Renal pelvis (tissue), 4 donors: ENCODE results near the gene CAPNS2. TPM values are rescaled to one million over a fixed set of nuclear protein-coding genes. Genes with fewer than 3 reads are reported as not detected.
"Not testable (repeated sequence)": the region's sequence is repeated elsewhere in the genome, so short reads cannot be mapped to it uniquely, and the experiment has no call there.

Experiments used
- DNase-seq: peaks from one replicate; pipeline ENCODE4 v3.0.0-alpha.2; 2013
- polyA plus RNA-seq, 3 donors: library from polyadenylated mRNA; unstranded; fragments of 120-200 nt; gene quantifications; one replicate each; pipeline ENCODE4 v1.2.1, GENCODE V29; 2013; ENCODE audit not compliant: insufficient read length in 3 of 3

The CAPNS2 gene
- polyA plus RNA-seq, 3 donors, result 0.11 TPM; not detected in 2

GRCh38 chr16:55567382-55567781 is 898 bp downstream of the CAPNS2 start:
- no peak for DNase-seq

DNA sequence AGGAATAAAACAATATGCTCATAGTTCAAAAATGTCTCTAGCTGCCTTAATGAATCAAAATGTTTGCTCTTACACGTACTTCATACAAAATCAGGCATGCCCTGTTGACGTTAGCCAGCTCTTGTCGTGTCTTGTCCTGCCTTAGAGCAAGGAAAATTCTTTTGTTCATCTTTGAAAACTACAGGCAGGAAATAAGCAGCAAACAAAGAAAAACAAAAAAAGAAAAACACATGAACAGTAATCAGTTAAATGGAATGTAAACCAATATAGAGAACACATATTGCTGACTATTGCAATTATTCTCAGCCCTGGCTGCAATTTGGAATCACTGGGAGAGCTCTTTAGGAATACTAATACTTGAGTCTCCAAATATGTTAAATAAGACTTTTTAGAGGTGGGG is 1.7 kb downstream of the CAPNS2 start:
- DNase-seq, result no peak

DNA sequence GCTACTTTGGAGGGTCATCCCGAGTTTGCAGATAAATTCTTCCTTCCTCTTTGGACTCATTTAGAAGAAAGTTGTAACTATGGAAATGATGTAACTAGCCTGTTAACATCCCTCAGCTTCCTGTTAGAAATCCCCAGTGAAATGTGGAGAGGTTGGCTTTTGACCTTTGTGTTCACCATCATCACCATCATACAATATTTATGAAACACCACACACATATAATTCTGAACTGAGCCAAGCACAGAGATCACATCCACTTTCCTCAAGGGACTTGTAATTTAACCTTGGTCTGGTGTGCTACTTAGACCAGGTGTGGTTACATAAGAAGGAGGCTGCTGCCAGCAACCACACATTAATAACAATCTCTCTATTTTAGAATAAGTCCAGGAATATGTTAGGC is 2.5 kb downstream of the CAPNS2 start:
- no peak for DNase-seq

- no peak for DNase-seq
These were observed 3.7 kb downstream of the CAPNS2 start for GRCh38 chr16:55570159-55570558.

- no peak for DNase-seq
These were observed 4.9 kb downstream of the CAPNS2 start for GRCh38 chr16:55571191-55571897.

GRCh38 chr16:55572439-55572838 is 6.0 kb downstream of the CAPNS2 start:
- DNase-seq, result no peak

DNA sequence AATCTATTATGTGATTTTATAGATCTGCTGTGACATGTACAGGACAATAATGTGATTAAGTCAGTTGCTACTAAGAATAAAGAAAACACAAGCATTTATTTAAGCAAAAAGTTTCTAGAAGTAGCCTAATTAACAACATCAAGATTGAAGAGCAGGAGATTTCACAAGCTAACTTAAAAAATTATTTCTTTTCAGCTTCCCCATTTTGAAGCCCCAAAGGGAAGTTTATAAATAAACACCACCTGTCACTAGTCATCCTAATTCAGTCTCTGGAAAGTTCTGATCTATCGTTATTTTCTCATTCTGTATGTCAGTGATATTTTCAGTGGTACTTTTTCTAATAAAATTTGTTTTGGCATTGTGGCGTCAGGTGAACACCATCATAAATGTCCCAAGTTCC is 8.3 kb downstream of the CAPNS2 start:
- no peak for DNase-seq

- DNase-seq, result no peak
These were observed 9.0 kb downstream of the CAPNS2 start for GRCh38 chr16:55575496-55575895.

DNA sequence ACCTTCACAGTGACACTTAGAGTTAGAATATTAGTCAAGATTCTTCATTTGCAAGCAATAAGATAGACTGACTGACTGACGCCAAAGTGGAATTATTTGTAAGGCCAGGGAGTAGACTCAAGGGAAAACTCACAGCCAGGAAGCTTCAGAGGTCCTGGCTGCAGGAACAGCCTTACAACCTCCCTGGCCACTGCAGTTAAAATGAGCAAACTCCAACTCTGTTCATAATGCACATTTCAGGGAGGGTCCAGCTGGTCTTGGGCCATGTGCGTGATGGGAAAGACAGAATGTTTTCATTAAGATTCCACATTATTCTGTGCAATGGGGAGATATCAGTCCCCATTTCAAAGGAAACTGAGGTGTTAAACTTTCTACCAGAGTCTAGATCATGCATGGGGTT is 9.9 kb downstream of the CAPNS2 start:
- DNase-seq, result no peak

DNA sequence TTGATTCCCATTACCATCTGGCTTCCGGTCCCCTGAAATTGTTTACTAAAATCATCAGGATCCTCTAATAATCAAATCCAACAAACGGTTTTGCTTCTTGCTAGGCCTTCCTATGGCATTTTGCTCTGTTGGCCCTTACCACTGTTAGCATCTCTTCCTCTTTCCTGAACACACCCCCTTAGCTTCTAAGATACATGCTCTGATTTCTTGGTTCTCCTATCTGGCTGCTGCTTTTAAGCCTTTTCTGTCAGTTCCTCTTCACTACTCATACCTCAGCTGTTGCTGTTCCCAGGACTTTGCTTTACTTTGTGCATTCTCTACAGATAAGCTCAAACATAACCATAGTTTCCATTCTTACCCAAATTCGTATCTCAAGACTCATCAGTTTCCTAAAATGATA is 11.4 kb downstream of the CAPNS2 start:
- no peak for DNase-seq

DNA sequence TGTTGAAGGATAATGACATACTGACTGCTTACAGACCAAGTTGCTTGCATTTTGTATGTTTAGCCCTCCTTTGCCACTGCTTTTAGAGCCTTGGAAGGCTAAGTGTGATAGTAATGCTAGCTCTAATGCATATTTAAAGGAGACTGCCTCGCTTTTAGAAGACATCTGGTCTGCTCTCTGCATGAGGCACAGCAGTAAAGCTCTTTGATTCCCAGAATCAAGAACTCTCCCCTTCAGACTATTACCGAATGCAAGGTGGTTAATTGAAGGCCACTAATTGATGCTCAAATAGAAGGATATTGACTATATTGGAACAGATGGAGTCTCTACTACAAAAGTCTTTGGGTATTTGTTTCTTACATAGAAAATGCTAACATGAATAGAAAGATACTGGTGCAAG is 19.1 kb downstream of the CAPNS2 start:
- DNase-seq, result no peak

DNA sequence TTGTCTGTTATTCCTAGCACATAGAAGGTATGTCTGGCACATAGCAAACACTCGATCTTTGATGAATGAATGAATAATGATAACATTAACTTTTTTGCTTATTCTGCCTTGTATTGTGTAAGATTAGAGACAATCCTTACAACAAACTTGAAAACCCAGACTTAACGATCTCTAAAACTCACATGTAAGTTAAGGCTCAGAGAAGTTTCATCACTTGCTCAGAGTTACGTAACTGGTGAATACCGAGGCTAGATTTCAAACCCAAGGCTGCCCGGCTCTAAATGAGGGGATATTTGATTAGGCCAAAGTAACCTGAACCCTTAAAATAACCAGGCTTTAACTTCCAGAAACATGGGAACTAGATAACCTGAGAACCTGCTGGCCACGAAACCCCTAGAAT is 22.3 kb downstream of the CAPNS2 start:
- DNase-seq, result no peak

DNA sequence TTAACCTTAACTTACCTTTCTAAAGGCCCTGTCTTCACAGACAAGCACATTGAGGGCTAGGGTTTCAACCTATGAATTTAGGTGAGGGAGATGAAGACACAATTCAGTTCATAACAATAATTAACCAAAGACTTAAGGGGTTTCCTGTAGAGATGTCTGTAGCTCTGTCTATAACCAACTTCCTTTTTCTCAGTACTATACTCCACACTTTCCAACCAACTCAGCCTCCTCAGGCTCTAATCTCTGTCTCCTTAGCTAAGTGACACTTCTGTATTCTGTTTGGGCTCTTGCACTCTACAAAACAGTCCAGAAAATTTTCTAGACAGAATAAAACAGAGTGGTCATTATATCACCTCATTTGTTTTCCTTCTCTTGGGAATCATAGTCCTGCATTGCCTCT is 25.8 kb downstream of the CAPNS2 start:
- no peak for DNase-seq

GRCh38 chr16:55597928-55598327 is 31.4 kb downstream of the CAPNS2 start:
- DNase-seq, result peak; percentile 35

DNA sequence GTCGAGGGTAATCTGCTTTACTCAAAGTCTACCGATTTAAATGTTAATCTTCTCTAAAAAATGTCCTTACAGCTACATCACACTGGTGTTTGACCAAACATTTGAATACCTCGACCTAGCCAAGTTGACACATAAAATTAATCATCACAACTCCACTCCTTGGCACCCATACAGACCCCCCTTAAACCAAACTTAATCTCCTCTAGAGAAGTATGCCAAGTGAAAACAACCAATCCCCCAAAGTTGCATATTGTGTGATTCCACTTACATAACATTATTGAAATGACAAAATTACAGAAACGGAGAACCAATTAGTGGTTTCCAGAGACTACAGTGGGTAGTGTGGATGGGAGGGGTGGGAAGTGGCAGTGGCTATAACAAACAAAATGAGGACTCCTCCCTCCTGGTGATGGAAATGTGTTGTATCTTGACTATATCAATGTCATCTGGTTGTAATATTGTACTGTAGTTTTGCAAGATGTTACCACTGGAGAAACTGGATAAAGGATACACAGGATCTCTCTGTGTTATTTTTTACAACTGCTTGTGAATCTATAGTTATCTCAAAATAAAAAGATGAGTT is 39.4 kb downstream of the CAPNS2 start:
- no peak for DNase-seq

GRCh38 chr16:55613613-55614335 is 47.3 kb downstream of the CAPNS2 start:
- no peak for DNase-seq

GRCh38 chr16:55615071-55615470 is 48.6 kb downstream of the CAPNS2 start:
- DNase-seq, result no peak

DNA sequence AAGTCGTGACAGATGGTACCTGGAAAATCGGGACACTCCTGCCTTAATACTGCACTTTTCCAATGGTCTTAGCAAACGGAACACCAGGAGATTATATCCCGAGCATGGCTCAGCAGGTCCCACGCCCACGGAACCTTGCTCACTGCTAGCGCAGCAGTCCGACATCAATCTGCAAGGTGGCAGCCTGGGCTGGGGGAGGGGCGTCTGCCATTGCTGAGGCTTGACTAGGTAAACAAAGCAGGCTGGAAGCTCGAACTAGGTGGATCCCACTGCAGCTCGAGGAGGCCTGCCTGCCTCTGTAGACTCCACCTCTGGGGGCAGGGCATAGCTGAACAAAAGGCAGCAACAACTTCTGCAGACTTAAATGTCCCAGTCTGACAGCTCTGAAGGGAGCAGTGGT is 49.2 kb downstream of the CAPNS2 start:
- DNase-seq, result not testable (repeated sequence)

Other genes with a start within 250 kb of the CAPNS2 start
- 1 to 10 TPM; 6.4 to 7.0 (median 7.0) TPM for gene IRX6, start 242.5 kb upstream of the CAPNS2 start, polyA plus RNA-seq
- 100 to 1,000 TPM; 159 to 263 (median 206) TPM for gene MMP2, start 87.5 kb upstream of the CAPNS2 start, polyA plus RNA-seq
- gene LPCAT2, start 57.6 kb upstream of the CAPNS2 start, polyA plus RNA-seq, result 10 to 100 TPM in 1 of 3 donors, 1 to 10 TPM in 2; 8.0 to 10.8 (median 8.1) TPM
- gene SLC6A2, start 89.3 kb downstream of the CAPNS2 start, polyA plus RNA-seq, result under 1 TPM in 2 of 3 donors, not detected in 1; 0.09 to 0.25 TPM